Activated effector memory CD4-positive, alpha-beta T cell treated with anti-CD3 and anti-CD28 coated beads, Interleukin-2, amount 50 U/mL, for 16 hours (primary cell): ENCODE results near the gene TTLL3.
A peak's percentile ranks its signal among the peaks of the same experiment; 100 is the strongest.

Experiments
- DNase-seq: peaks from one replicate; pipeline ENCODE4 v3.0.0-alpha.2; 2020

Gene TTLL3

DNA sequence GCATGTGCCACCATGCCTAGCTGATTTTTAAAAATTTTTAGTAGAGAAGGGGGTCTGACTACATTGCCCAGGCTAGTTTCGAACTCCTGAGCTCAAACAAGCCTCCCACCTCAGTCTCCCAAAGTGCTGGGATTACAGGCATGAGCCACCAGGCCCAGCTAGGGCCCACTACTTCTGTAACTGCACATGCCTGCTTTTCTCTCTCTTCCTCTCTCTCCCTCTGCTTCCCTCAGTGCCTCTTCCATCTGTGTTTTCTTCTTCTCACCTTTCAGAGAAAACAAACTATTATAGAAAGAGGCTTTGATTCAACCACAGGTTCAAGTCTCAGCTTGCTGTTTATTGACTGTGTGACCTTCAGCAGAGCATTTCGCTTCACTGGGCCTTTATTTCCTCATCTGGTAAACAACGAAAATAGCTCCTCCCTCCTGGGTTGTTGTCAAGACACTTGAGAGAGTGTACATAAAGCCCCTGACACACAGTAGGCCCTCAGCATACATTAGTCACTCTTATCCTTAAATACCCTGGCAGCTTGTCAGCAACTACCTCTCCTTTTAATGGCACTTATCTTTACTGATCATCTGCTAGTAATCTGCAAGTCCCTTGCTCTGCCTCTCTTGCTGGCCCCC lies 28.0 kb upstream of the TTLL3 start:
- DNase-seq: no peak

DNA sequence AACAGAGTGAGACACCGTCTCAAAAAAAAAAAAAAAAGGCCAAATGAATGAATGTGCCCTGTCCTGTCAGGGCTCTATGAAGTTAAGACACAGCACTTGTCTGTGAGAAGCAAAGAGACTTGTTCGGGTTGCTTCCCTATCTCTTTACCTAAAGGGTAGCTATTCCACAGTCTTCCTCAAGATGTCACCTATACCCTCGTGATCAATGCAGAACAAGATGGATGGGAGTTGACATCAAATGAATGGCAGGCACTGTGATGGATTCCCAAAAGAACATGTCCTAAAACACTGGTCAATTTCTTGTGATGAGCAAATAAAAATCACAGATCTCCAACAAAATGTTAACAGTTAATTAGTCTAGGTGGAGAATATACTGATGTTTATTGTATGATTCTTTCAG lies 27.3 kb upstream of the TTLL3 start:
- no peak for DNase-seq

DNA sequence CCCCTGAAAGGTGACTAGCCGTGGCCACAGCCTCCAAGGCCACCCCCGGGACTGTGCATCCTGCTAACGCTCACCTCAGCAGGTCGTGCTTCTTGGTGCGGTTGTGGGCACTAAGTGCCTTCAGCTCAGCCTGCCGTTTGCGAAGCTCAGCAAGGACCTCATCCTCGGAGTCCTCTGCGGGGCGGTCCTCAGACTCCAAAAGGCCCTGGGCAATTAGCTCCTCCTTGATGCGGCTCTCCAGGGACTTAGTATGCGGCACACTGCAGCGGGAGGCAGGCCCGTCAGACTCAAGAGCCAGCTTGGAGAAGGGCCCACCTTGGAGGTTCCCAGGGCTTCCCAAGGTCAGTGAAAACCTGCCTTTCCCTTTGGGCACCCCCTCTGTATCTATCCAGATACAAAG lies 26.1 kb upstream of the TTLL3 start:
- no peak for DNase-seq

DNA sequence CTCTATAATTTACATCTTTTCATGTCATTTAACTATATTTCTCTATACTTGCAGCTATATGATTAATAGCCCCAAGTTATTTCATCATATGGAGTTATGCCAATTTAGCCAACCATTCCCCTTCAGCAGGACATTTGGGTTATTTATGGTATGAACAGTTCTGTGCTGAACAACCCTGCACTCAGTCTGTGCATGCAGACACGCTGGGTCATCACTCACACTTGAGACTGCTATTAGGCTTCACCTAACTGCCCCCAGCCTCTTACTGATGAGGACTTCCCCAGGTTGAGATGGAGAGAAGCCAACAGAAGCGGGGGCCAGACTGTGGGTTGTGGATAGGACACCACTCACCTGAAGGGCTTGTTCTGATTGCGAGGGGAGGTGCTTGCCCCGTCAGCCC lies 25.1 kb upstream of the TTLL3 start:
- DNase-seq: no peak

DNA sequence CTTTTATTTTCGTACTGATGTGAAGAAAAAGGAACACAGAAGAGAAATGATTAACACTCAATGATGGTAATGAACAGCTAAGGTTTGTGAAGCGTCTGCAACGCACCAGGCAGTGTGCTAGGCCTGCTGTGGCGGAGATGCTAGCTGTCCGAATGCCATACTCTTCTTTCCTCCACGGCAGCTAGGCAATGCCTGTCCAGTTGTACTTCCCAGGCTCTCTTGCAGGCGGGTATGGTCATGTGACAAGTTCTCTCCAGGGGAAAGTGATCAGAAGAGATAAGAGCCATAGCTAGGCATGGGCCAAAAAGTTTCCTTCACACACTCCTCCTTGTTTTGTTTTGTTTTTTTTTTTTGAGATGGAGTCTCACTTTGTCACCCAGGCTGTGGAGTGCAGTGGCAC lies 24.5 kb upstream of the TTLL3 start:
- DNase-seq: no peak

DNA sequence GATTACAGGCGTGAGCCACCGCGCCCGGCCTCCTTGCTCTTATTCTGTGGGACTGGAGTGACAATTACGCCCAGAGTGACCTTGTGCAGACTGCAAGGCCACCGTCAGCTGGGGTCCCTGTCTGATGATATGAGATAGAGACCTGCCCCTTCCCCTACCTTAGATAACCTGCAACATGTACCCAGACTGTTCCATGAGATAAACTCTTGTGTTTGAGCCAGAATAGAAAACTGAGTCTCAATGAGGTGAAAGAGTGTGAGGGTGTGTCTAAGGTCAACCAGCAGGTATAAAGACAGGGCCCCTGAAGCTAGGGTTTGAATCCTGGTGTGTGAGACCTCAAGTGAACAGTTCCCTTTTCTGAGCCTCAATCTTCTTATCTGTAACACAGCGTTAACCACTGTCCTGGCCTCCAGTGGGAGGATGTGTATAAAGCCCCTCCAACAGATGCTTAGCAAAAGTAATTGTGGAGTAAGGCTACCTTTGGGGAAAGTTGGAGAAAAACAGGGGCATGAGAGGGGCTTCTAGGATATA lies 23.8 kb upstream of the TTLL3 start:
- no peak for DNase-seq

DNA sequence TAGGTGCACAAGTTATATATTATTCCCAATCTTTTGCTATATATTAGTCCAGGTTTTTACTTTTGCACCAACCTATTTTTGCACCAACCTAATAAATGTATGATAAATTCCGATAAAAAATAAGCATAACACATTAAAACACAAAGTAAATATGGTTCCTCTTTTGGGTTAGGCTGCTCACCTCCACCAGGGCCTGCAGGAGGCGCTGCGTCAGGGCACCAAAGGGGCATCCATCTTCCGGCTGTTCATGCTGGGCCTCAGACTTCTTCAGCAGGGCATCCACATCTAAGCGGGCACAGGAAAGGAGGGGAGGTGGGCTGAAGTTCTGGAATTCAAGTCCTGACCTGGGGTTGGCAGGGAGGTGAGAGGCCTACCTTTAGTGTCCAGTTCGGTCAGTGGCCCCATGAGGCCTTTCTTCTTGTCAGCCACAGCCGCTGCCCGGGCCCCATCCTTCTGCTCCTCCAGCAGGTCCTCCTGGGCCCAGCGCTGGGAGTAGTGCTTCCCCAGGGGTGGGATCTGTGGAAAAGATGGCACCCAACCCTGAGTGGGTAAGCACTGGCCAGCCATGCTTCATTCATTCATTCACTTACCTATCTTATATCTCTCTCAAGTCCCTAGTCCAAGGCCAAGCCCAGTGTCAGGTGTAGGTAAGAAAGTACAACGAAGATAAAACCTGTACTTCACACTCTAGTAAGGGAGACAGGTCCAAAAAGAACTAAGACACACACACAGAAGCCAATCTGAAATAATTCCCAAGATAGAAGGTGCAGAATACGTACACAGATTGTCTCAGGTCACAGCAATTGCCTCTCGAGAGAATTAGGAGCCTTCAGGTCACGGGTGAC lies 23.0 kb upstream of the TTLL3 start:
- DNase-seq: no peak

DNA sequence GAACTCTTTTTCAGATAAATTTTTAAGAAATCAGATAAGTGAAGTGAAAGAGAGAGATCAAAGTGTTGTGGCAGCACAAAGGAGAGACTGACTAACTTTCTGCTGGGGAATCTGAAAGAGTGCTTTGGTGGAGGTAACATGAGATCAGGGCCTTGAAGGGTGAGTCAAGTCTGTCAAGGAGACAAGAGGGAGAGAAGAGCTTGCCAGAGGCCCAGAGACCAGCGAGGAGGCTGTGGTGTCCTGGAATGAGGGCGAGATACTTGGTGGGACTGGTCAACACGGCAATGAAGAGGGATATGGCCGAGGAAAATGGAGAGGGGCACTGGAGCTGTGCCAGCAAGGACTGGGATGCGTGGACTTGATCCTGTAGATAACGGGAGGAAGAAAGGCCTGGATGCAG lies 22.3 kb upstream of the TTLL3 start:
- no peak for DNase-seq

DNA sequence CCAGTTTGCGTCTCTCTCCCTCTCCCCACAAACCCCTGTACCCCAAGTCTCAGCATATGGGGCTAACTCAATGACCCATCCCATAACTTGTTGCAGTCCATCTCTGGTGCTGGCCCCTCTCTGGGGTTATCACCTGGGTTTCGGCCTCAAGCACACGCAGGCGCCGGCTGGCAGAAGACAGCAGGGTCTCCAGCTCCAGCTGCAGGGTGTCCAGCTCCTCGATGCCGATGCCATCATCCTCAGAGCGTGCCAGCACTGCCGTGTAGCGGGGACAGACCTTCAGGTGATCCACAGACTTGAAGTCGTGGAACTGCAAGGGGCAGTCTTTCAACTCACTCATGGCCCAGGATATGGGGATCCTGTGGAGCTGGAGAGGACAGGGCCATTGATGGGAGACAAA lies 18.9 kb upstream of the TTLL3 start:
- DNase-seq: no peak

DNA sequence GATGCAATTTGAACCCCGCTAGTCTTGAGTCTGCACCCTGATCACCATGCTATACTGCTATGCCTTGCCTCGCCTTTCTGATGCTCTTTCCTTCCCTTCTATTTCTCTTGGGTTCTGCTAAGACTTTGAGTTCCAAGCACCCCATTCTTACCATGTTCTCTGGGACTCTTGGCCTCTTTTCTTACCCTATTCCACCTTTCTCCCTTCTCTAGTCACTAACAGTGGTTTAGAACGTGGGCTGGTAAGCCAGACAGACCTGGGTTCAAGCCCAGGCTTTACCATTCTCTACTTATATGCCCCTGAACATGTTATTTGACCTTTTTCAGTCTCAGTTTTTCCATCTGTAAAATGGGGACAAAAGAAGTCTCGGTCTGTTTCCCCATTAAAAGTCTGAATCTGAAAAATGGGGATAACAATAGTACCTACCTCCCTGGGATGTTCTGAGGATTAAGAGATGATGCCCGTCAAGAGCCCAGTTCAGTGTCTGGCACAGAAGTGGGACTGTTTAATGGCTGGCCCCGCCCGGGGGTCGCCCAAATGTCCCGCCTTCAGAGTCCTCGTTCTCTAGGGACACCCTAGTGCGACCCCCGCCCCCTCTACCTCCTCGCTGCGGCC lies 18.2 kb upstream of the TTLL3 start:
- DNase-seq: no peak

DNA sequence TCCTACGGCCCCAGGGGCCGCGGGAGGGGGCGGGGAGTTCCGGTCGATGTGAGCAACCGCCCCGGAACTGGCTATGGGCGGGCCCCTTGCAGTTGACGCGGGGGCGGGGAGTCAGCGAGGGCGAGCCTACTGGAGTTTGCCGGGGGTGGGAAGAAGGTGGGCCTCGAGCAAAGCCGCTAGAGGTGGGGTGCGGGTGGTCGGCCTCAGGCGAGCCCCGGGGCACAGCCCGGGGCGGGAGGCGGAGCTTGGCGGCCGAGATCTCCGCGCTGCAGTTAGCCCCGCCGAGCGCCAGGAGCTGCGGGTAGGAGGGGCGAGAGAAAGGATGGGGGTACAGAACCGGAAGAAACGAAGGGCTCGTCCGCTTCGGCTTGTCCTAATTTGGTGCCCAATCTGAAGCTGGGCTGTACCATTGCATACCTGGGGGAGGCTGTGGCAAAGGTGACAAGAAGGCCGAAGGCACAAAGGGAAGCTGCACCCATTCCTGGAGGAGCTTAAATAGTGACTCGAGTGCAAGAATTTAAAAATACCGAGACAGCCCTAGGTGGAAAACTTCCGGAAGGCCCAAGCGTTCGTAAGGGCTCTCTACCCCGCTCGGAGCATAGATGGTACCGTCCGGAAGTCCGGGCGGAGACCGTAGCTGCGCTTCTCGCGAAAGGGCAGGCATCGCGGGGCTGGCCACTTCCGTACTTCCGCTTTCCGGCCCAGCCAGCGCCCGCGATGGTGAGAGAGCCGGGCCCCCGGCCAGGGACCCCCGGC lies 17.5 kb upstream of the TTLL3 start, which contains the start of the genes ARPC4 and TADA3:
Gene ARPC4 (plus strand): TSS at position 678 of the 756 bp plus-strand sequence. CDS start 40 bp downstream, at position 718.
Gene TADA3 (minus strand): TSS at position 69 of the 756 bp plus-strand sequence. CDS start 1,007 bp downstream, outside the sequence.
- DNase-seq: peak; percentile 96

DNA sequence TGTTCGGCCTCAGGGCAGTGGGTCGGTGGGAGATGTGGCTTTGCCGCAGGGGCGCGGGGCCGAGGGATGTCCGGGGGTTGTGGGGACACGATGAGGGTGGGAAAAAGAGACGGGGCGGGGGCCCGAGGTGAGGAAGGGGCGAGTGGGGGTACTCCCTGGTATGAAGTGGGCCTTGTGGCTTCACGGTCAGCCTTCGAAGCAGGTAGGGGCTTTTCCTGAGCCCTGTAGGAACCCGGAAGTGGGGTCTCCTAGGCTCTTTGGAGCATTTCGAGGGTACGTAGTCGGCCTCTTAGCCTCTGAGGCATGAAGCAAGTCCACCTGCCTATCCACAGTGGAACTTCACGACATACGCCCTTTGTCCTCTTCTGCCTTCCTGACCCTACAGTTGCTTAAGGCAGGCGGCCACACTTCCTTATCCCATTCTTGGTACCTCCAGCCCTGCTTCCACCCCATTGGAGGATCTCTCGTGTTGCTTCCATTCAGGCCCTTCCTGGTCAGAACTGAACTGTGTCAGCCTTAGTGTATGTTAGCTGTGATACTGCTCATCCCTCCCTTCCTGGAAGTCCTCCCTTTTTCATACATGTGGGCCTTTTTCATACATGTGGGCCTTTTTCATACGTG lies 16.8 kb upstream of the TTLL3 start:
- peak; percentile 71 for DNase-seq

DNA sequence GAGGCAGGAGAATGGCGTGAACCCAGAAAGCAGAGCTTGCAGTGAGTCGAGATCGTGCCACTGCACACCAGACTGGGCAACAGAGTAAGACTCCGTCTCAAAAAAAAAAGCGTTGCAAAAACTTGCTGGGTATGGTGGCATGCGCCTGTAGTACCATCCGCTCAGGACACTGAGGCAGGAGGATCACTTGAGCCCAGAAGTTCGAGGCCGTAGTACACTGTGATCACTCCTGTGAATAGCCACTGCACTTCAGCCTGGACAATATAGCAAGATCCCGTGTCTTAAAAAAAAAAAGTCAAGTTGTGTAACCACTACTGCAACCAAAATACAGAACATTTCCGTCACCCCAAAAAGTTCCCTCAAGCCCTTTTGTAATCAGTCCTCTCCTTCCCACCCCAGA lies 15.7 kb upstream of the TTLL3 start:
- DNase-seq: no peak

DNA sequence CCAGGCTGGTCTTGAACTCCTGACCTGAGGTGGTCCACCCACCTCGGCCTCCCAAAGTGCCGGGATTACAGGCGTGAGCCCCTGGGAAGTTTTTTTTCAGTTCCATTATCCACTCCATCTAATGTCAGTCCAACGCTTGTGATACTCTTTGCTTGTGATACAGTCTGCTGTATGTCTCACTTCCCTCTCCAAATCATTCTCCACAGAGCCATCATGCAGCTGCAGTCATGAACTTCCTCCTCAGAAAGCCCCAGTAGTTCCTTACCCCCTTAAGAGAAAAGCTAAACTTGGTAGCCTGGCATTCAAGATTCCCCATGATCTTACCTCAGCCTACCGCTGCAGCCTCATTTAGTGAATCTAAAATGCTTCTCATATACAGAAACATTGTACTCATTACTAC lies 14.9 kb upstream of the TTLL3 start:
- no peak for DNase-seq

DNA sequence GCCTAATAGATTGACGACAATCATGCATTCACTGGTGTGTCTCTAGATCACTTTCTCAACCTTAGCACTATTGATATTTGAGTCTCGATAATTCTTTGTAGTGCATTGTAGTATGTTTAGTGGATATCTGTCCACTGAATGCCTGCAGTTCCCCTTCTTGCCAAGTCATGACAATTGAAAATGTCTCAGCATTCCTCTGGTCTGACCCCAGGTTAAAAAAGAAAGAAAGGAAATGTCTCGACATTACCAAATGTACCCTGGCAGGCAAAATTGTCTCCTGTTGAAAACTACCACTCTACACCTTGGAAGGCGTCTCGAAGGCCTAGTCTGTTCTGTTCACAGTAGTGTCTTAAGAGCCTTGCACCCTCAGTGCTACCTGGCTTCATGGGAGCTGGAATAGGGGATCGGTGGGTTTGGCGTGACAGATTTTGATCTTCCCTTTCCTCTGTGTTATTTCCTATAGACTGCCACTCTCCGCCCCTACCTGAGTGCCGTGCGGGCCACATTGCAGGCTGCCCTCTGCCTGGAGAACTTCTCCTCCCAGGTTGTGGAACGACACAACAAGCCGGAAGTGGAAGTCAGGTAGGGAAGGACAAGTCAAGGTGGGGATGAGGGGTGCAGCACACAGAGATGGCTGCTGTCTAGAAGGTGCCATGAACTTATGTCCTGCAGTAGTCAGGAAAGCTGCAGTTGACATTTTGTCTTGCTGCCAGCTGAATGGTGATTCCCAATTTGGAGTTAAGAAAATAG lies 12.7 kb upstream of the TTLL3 start:
- no peak for DNase-seq

DNA sequence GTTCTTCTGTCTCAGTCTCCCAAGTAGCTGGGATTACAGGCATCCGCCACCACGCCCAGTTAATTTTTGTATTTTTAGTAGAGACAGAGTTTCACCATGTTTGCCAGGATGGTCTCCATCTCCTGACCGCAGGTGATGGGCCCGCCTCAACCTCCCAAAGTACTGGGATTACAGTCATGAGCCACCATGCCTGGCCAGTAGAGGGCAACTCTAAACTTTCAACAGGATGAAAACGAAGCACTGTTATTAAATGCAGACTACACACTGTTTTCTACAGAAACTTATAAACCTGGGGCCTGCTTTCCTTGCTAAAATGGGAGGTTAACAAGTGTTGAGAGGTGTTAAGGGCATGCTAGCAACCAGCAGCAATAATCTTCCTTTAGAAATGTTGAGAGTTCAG lies 9.5 kb upstream of the TTLL3 start:
- DNase-seq: no peak

DNA sequence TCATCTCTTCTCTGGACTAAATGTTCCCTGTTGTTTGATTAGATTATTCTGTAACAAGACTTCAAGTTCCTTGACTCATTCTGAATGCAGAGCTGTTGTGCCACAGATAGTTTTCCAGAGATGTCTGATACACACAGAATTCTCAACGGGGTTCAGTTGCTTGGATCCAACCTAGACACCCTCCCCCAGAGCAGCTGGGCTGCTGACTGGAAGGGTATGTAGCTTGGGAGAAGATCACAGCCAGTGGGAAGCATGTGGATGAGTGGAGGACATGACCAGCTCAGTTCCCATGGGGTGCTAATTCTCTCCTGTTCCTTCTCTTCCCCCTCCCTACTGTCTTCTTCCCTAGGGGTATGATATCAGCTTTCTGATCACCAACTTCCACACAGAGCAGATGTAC lies 6.6 kb upstream of the TTLL3 start:
- DNase-seq: no peak

DNA sequence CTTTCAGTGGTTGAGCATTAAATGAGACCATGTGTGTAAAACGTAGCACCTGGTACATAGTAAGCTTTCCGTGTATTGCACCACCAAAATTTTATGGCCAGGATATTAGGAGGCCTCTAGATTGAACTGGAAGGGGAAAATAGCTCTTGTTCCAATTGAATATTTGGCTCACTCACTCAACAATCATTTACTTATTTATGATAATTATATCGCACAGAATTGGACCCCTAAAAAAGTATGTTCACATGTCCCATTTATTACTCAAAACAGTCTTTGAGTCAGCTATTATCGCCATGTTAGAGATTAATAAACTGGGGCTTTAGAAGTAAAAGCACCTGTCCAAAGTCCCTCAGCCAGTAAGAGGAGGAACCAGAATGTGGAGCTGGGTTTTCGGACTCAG lies 5.1 kb upstream of the TTLL3 start:
- no peak for DNase-seq

DNA sequence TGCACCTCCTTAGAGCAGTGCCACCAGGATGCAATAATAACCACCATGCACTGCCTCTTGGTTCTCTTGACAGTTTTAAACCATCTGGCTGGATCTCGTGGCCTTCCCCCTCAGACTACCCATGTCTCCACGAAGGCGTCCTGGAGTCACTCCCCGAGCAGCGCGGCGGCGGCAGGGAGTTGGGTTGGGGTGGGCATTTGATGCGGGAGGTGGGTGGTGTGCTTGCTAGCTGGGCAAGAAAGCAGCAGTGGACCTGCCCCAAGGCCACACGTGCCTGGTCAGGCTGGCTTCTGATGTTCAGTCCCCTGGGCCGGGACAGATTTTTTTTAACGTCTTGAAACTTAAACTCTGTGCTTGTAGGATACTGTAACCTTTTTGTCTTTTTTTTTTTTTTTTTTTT lies 3.9 kb upstream of the TTLL3 start:
- no peak for DNase-seq

DNA sequence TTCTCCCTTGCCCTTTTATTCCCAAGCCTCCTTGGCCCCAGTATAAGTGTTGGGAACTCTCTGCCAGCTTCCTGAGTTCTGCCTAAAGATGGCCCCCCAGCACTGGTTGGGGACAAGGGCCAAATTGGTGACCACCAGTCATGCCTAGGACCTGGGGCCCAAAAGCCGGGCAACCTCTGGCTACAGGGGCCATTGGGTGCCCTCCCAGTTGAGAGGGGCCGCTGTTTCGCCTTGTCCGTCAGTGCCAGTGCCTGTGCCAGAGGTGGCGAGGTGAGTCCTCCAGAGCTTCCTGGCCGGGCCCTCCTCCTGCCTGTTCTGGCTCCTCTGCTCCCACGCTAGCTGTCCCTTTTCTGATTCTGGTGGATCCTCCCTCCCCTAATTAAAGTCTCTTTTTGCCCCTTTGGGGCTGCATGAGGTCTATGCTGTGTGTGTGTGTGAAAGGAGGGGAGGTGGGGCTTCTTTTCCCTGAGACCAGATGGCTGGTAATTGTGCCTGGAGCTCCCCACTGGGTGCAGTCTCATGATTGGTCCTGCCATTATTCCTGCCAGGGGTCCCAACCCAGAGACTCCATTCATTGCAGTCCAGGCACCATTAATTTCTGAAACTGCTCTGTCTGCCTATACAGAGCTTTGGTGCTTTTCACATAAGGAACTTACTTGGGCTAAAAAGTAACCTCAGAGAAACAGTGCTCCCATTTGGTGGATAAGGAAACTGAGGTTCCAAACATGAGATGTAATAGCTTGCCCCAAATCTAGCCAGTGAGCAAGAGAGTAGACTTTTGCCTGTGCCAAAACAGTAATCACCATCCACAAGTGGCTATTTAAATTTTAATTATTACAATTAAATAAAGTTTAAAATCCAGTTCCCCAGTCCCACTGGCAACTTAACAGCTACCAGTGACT lies 3.1 kb upstream of the TTLL3 start:
- no peak for DNase-seq

DNA sequence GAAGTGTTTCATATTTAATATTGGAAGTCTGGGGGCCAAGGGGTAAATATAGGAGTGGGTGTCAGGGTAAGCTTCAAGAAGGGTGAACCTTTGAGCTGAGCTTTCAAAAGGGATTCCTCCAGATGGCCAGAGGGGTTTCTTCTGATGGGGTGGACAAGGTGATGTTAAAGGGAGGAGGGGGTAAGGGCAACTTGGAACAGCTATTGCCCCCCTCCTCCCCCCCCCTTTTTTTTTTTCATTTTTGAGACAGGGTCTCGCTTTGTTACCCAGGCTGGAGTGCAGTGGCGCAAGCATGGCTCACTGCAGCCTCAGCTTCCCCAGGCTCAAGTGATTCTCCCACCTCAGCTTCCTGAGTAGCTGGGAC lies 2.1 kb upstream of the TTLL3 start:
- no peak for DNase-seq
